Liver (tissue), 9 donors: ENCODE data around the gene CALML3. TPM values are rescaled to one million over a fixed set of nuclear protein-coding genes. Genes with fewer than 3 reads are reported as not detected.

Experiments used
- DNase-seq: peaks from one replicate; pipeline ENCODE4 v3.0.0-alpha.2; 2017; ENCODE audit warnings: low spot score
- H3K27ac ChIP-seq, 2 donors: one replicate each; pipeline ENCODE4 v1.7.0; 2013; ENCODE audit warnings: inconsistent platforms in 2 of 2, low read length in 2 of 2, control low read depth in 1 of 2, low read depth in 1 of 2, mild to moderate bottlenecking in 1 of 2
- H3K27me3 ChIP-seq, 4 donors: one replicate each; pipeline versions ENCODE4 v1.6.1 to v1.7.0; 2013; ENCODE audit warnings: low read length in 3 of 4, inconsistent platforms in 1 of 4, mild to moderate bottlenecking in 1 of 4, moderate library complexity in 1 of 4; ENCODE audit not compliant: control insufficient read depth in 4 of 4, insufficient read depth in 4 of 4
- H3K36me3 ChIP-seq, 4 donors: one replicate each; pipeline versions ENCODE4 v1.6.1 to v1.7.0; 2013; ENCODE audit warnings: low read length in 3 of 4, mild to moderate bottlenecking in 3 of 4, low read depth in 1 of 4, moderate library complexity in 1 of 4; ENCODE audit not compliant: control insufficient read depth in 4 of 4, insufficient read depth in 3 of 4
- H3K4me1 ChIP-seq, 4 donors: one replicate each; pipeline versions ENCODE4 v1.6.1 to v1.7.0; 2013; ENCODE audit warnings: low read length in 3 of 4, mild to moderate bottlenecking in 3 of 4, moderate library complexity in 1 of 4; ENCODE audit not compliant: control insufficient read depth in 4 of 4, insufficient read depth in 4 of 4
- H3K4me3 ChIP-seq, 3 donors: one replicate each; pipeline versions ENCODE4 v1.6.1 to v1.7.0; 2013; ENCODE audit warnings: low read length in 3 of 3, control low read depth in 1 of 3, low read depth in 1 of 3, mild to moderate bottlenecking in 1 of 3
- H3K9ac ChIP-seq, 2 donors: one replicate each; pipeline ENCODE4 v1.7.0; 2013; ENCODE audit warnings: low read length in 2 of 2, mild to moderate bottlenecking in 2 of 2, moderate library complexity in 2 of 2, control low read depth in 1 of 2, low read depth in 1 of 2
- H3K9me3 ChIP-seq, 4 donors: one replicate each; pipeline versions ENCODE4 v1.6.1 to v1.7.0; 2013; ENCODE audit warnings: low read length in 3 of 4; ENCODE audit not compliant: control insufficient read depth in 4 of 4
- EGR1 ChIP-seq, 2 donors: IDR thresholded peaks; 2 replicates each; pipeline ENCODE4 v1.6.1; 2016 to 2018; ENCODE audit warnings: antibody characterized with exemption in 2 of 2, low read depth in 2 of 2
- FOXA2 ChIP-seq: IDR thresholded peaks from 2 replicates; pipeline ENCODE4 v1.6.1; 2016; ENCODE audit warnings: antibody characterized with exemption
- GABPA ChIP-seq, 2 donors: IDR thresholded peaks in 1 of 2; conservative IDR thresholded peaks in 1 of 2; 2 replicates each; pipeline ENCODE4 v1.6.1; 2016; ENCODE audit warnings: antibody characterized with exemption in 2 of 2, mild to moderate bottlenecking in 1 of 2, moderate library complexity in 1 of 2
- HNF4A ChIP-seq, 2 donors: conservative IDR thresholded peaks; 2 replicates each; pipeline ENCODE4 v1.6.1; 2016; ENCODE audit warnings: antibody characterized with exemption in 2 of 2, mild to moderate bottlenecking in 2 of 2
- HNF4G ChIP-seq: IDR thresholded peaks from 2 replicates; pipeline ENCODE4 v1.6.1; 2016; ENCODE audit warnings: antibody characterized with exemption
- NR2F2 ChIP-seq: IDR thresholded peaks from 2 replicates; pipeline ENCODE4 v1.6.1; 2016; ENCODE audit warnings: antibody characterized with exemption
- RAD21 ChIP-seq, 2 donors: IDR thresholded peaks; 2 replicates each; pipeline ENCODE4 v1.6.1; 2016; ENCODE audit warnings: antibody characterized with exemption in 2 of 2, mild to moderate bottlenecking in 2 of 2
- REST ChIP-seq: IDR thresholded peaks from 2 replicates; pipeline ENCODE4 v1.6.1; 2016; ENCODE audit warnings: antibody characterized with exemption, mild to moderate bottlenecking
- RXRA ChIP-seq, 2 donors: IDR thresholded peaks; 2 replicates each; pipeline ENCODE4 v1.6.1; 2017 to 2018; ENCODE audit warnings: antibody characterized with exemption in 2 of 2, mild to moderate bottlenecking in 1 of 2
- SP1 ChIP-seq: IDR thresholded peaks from 2 replicates; pipeline ENCODE4 v1.6.1; 2018; ENCODE audit warnings: antibody characterized with exemption, mild to moderate bottlenecking
- TAF1 ChIP-seq: conservative IDR thresholded peaks from 2 replicates; pipeline ENCODE4 v1.6.1; 2016; ENCODE audit warnings: antibody characterized with exemption, mild to moderate bottlenecking
- YY1 ChIP-seq: IDR thresholded peaks from 2 replicates; pipeline ENCODE4 v1.6.1; 2016; ENCODE audit warnings: antibody characterized with exemption, mild to moderate bottlenecking
- WGBS: extraction: QIAGEN DNeasy Blood & Tissue Kit; methylation state at CpG from one replicate; pipeline ENCODE4 v1.1.7; 2013; 5-methylcytosine and 5-hydroxymethylcytosine counted together
- polyA plus RNA-seq, 2 donors: library from polyadenylated mRNA; stranded (reverse) in 1 of 2; unstranded in 1 of 2; fragments of 200-250 nt in 1 of 2; fragments of >200 nt in 1 of 2; fragmentation: Nextera tagmentation in 1 of 2; extraction: Ambion mirVana in 1 of 2; gene quantifications; one replicate each; pipeline versions ENCODE4 v1.2.1 to v1.2.3, GENCODE V29; 2013 to 2015
- total RNA-seq, 2 donors: library from RNA; depleted of rRNA; stranded (reverse); fragments of >200 nt; gene quantifications; one replicate each; pipeline ENCODE4 v1.2.3, GENCODE V29; 2014
- TF ChIP-seq, protein P1 (sequence below): fragments of 150-350 bp; IDR thresholded peaks from 2 replicates; pipeline ENCODE4 v1.5.1; 2017; ENCODE audit warnings: improper control_type of control experiment, low read depth, low read length; ENCODE audit not compliant: missing input control
- TF ChIP-seq, protein P2 (sequence below): IDR thresholded peaks from 2 replicates; pipeline ENCODE4 v1.6.1; 2016; ENCODE audit warnings: antibody characterized with exemption
- TF ChIP-seq, protein P3 (sequence below): IDR thresholded peaks from 2 replicates; pipeline ENCODE4 v1.6.1; 2016; ENCODE audit warnings: antibody characterized with exemption
- TF ChIP-seq, protein P4 (sequence below): IDR thresholded peaks from 2 replicates; pipeline ENCODE4 v1.6.1; 2016; ENCODE audit warnings: antibody characterized with exemption
- donor health status: healthy.
- donor health status: healthy.
- donor health status: healthy.
- donor health status: healthy.
- donor health status: healthy.

The CALML3 gene
- total and polyA plus RNA-seq, 4 donors: not detected

DNA sequence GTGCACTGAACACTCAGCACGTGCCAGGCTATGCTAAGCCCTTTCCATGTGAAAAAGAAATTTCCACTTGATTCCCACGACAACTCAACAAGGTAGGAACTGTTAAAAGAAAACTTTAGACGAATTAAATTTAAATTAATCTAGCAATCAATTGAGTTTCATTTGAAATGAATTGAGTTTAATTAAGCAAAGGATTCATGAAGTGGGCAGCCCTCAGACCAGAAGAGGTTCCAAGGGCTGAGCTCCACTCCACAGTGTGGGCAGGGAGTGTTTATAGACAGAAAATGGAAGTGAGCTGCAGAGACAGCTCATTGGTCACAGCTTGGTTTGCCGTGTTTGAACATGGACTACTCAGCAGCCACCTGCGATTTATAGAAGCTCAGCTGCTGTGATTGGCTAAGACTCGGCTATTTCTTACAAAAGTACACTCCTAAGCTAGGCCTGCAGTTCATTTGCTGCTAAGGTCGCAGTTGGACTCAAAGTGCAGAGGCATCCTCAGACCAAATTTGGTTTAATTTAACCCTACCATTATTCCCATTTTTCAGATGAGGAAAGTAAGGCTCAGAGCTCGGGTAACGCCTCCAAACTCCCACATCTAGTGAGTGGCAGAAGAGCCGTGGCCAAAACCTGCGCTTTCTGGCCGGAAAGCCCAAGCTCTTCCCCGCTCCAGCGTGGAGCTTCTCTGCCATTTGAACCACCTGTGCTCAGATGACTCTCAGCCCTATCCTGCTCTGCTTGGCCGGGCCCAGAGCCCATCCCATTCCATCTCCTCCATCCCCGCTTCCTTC, 24.9 kb downstream of the CALML3 start:
- no peak for DNase-seq
- no peaks in the 10 kb centered on the region for H3K27me3 ChIP-seq
- no peak overlapping the region for H3K4me3 ChIP-seq
- 94% methylated on average over 16 of the region's 16 CpGs for WGBS
- H3K9me3 ChIP-seq: no peaks in the 10 kb centered on the region
- H3K27ac ChIP-seq: peak overlapping the region in 1 of 2 donors; percentile 16
- TF ChIP-seq FOXA2 (no peak), NR2F2 (no peak), YY1 (no peak), TAF1 (no peak), SP1 (no peak), EGR1 (IDR thresholded peaks at IDR 0.05; ENCODE audit: low read depth in 2 of 2) (no peak), REST (no peak), GABPA (IDR thresholded peaks at IDR 0.05 in 1 of 2, conservative IDR thresholded peaks at IDR 0.05 in 1 of 2) (no peak), RXRA (IDR thresholded peaks at IDR 0.05) (no peak), HNF4G (no peak), HNF4A (conservative IDR thresholded peaks at IDR 0.05) (no peak)
- TF ChIP-seq, protein P1, sequence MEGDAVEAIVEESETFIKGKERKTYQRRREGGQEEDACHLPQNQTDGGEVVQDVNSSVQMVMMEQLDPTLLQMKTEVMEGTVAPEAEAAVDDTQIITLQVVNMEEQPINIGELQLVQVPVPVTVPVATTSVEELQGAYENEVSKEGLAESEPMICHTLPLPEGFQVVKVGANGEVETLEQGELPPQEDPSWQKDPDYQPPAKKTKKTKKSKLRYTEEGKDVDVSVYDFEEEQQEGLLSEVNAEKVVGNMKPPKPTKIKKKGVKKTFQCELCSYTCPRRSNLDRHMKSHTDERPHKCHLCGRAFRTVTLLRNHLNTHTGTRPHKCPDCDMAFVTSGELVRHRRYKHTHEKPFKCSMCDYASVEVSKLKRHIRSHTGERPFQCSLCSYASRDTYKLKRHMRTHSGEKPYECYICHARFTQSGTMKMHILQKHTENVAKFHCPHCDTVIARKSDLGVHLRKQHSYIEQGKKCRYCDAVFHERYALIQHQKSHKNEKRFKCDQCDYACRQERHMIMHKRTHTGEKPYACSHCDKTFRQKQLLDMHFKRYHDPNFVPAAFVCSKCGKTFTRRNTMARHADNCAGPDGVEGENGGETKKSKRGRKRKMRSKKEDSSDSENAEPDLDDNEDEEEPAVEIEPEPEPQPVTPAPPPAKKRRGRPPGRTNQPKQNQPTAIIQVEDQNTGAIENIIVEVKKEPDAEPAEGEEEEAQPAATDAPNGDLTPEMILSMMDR: no peak
- TF ChIP-seq, protein P2, sequence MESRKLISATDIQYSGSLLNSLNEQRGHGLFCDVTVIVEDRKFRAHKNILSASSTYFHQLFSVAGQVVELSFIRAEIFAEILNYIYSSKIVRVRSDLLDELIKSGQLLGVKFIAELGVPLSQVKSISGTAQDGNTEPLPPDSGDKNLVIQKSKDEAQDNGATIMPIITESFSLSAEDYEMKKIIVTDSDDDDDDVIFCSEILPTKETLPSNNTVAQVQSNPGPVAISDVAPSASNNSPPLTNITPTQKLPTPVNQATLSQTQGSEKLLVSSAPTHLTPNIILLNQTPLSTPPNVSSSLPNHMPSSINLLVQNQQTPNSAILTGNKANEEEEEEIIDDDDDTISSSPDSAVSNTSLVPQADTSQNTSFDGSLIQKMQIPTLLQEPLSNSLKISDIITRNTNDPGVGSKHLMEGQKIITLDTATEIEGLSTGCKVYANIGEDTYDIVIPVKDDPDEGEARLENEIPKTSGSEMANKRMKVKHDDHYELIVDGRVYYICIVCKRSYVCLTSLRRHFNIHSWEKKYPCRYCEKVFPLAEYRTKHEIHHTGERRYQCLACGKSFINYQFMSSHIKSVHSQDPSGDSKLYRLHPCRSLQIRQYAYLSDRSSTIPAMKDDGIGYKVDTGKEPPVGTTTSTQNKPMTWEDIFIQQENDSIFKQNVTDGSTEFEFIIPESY: no peak
- TF ChIP-seq, protein P3, sequence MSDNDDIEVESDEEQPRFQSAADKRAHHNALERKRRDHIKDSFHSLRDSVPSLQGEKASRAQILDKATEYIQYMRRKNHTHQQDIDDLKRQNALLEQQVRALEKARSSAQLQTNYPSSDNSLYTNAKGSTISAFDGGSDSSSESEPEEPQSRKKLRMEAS: no peak
- TF ChIP-seq, protein P4, sequence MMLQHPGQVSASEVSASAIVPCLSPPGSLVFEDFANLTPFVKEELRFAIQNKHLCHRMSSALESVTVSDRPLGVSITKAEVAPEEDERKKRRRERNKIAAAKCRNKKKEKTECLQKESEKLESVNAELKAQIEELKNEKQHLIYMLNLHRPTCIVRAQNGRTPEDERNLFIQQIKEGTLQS: no peak
- peaks cover 3 to 48% (median 33%) of the 10 kb centered on the region in 4 donors for H3K4me1 ChIP-seq
- no peak overlapping the region for H3K9ac ChIP-seq
- no peaks in the 10 kb centered on the region for H3K36me3 ChIP-seq

DNA sequence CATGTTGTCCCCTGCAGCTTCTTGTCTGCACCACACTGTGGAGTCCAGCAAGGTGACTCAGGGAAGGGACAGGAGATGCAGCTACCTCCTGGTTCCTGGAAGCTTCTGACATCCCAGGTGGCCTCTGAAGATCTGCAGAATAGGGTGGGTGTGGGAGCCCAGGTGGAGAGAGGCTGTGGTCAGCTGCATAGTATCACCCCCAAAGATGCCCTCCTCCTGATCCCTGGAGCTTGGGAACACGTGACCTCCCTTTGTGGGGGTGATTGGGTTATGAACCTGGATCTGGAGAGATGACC, 25.4 kb downstream of the CALML3 start:
- H3K4me1 ChIP-seq: peaks cover 5 to 46% (median 32%) of the 10 kb centered on the region in 4 donors
- H3K4me3 ChIP-seq: no peak overlapping the region
- 93% methylated on average over 1 of the region's 1 CpG for WGBS
- H3K27ac ChIP-seq: no peak overlapping the region
- no peaks in the 10 kb centered on the region for H3K27me3 ChIP-seq
- no peak for DNase-seq
- H3K9me3 ChIP-seq: no peaks in the 10 kb centered on the region
- H3K9ac ChIP-seq: no peak overlapping the region
- no peaks in the 10 kb centered on the region for H3K36me3 ChIP-seq
- TF ChIP-seq RAD21 (IDR thresholded peaks at IDR 0.05): no peak
- TF ChIP-seq SP1: no peak
- no peak for TF ChIP-seq REST
- no peak for TF ChIP-seq FOXA2
- no peak for TF ChIP-seq HNF4A (conservative IDR thresholded peaks at IDR 0.05)
- TF ChIP-seq, protein P2: no peak
- TF ChIP-seq, protein P3: no peak
- TF ChIP-seq, protein P4: no peak
